GM12865 (cell line): ENCODE data around the gene KCNA5.

Experiments
- DNase-seq: peaks from one replicate; pipeline ENCODE4 v3.0.0; 2010; ENCODE audit warnings: low read depth
- H3K4me3 ChIP-seq: 2 replicates; pipeline ENCODE4 v1.5.1; 2011; ENCODE audit warnings: mild to moderate bottlenecking, low read depth, low read length, control low read depth
- TF ChIP-seq, protein P1 (sequence below): IDR thresholded peaks from 2 replicates; pipeline ENCODE4 v1.5.1; 2011; ENCODE audit warnings: low read length, control low read depth, low read depth, inconsistent platforms; ENCODE audit not compliant: insufficient read depth; ENCODE audit errors: missing control alignments

The KCNA5 gene

DNA sequence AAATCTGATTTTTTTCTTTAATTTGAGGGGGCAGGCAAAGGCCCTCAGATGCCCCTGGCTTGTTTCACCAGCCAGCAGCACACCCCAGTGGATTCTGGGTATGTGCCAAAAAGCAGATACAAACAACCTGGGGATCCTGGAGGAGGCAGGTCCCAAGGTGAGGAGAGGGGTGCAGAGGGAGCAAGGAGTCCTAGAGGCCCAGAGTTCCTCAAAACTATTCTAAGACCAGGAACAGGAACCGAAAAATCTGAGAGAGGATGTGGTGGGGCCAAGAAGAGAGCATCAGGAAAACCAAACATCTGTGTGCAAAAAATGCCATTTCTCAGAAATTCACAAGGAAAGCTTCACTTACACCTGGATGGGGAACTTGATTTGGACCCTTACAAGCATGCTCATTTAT, 8.2 kb downstream of the KCNA5 start:
- peak; percentile 39 for DNase-seq
- TF ChIP-seq, protein P1, sequence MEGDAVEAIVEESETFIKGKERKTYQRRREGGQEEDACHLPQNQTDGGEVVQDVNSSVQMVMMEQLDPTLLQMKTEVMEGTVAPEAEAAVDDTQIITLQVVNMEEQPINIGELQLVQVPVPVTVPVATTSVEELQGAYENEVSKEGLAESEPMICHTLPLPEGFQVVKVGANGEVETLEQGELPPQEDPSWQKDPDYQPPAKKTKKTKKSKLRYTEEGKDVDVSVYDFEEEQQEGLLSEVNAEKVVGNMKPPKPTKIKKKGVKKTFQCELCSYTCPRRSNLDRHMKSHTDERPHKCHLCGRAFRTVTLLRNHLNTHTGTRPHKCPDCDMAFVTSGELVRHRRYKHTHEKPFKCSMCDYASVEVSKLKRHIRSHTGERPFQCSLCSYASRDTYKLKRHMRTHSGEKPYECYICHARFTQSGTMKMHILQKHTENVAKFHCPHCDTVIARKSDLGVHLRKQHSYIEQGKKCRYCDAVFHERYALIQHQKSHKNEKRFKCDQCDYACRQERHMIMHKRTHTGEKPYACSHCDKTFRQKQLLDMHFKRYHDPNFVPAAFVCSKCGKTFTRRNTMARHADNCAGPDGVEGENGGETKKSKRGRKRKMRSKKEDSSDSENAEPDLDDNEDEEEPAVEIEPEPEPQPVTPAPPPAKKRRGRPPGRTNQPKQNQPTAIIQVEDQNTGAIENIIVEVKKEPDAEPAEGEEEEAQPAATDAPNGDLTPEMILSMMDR, result no peak
- H3K4me3 ChIP-seq, result peak overlapping the region; percentile 6; the same call in 1 of the 2 replicates

- H3K4me3 ChIP-seq, result no peak overlapping the region
- TF ChIP-seq, protein P1, result no peak
- DNase-seq, result no peak
Measured at GRCh38 chr12:5052348-5052747, 8.7 kb downstream of the KCNA5 start.

DNA sequence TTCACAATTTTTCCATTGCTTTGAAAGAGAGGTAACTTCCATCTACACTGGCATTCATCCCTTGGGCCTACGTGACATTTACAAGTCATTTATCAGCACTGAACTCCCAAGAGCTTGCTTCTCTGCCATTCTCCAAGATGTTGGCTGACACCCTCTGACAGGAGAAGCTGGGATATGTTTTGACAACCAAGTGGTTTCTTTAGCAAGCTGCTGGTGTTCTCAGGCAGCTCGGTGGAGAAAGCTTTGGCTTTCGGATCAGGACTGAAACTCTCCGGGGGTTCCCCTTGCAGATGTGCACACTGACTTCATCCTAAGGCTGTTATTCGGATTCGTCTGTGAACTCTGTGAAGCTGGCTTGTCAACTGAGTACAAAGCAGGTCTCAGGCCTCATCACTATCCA, 15.7 kb downstream of the KCNA5 start:
- TF ChIP-seq, protein P1, result no peak

DNA sequence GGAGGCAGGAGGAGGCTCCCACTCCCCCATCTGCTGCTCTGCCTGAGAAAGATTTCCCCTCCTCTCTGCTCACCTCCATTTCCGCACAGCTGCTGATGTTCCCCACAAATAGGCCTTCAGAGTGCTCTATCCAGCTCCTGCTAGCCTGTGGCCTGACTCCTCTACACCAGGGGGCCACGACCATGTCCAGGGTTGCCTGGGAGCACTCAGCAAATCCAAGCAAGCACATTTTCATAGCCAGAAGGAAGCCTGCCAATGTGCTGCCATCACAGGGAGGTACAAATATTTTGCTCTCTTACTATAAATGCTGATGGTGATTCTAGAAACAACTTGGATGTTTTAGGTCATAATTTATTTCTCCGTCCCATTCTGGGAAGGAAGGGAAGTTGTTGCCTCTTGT, 17.3 kb downstream of the KCNA5 start:
- no peak overlapping the region for H3K4me3 ChIP-seq
- DNase-seq, result no peak
- TF ChIP-seq, protein P1, result no peak

More for the DNA sequence above, 15.7 kb downstream of the KCNA5 start:
- no peak overlapping the region for H3K4me3 ChIP-seq
- peak; percentile 82 for DNase-seq

- H3K4me3 ChIP-seq, result no peak overlapping the region
- TF ChIP-seq, protein P1, result no peak
- DNase-seq, result no peak
Measured at GRCh38 chr12:5063149-5063548, 19.5 kb downstream of the KCNA5 start.

GRCh38 chr12:5064913-5065490, 21.3 kb downstream of the KCNA5 start:
- DNase-seq, result no peak
- TF ChIP-seq, protein P1, result no peak
- no peak overlapping the region for H3K4me3 ChIP-seq

DNA sequence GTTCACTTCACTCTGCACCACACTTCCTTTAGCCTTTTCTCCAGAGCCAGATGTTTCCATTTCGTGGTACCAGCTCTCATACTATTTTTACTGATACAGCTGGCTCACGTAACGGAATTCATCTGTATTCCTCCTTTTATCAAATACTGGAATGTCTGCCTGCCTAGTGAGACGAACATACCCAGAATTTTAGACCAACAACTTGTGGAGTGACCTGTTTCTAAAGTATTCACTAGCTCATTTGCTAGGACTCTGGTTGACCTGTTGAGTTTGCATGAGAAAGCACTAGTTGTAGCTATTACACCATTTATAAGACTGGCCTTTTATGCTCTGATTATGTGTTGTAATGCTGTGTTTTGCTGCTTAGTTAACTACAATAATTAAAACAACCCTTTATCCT, 22.6 kb downstream of the KCNA5 start:
- H3K4me3 ChIP-seq, result no peak overlapping the region
- DNase-seq, result no peak
- TF ChIP-seq, protein P1, result no peak
